DOHH2 (cell line): ENCODE data around the gene HSD17B11.

ENCODE experiments used
- H3F3A ChIP-seq: fragments of 200-600 bp; sonication (generic), shearing (Covaris generic); 2 replicates; pipeline ENCODE4 v1.6.0; 2016; ENCODE audit warnings: antibody characterized with exemption, mild to moderate bottlenecking; ENCODE audit not compliant: control insufficient read depth, insufficient read depth
- H3K27ac ChIP-seq: fragments of 200-600 bp; sonication (generic); 2 replicates; pipeline ENCODE4 v1.5.1; 2014; ENCODE audit warnings: low read depth, mild to moderate bottlenecking, low read length, moderate library complexity
- H3K27me3 ChIP-seq: fragments of 200-600 bp; sonication (generic); 2 replicates; pipeline ENCODE4 v1.6.1; 2014; ENCODE audit warnings: mild to moderate bottlenecking, low read length, mixed read lengths; ENCODE audit not compliant: control insufficient read depth
- H3K36me3 ChIP-seq: fragments of 200-600 bp; sonication (generic); 2 replicates; pipeline ENCODE4 v1.6.1; 2014; ENCODE audit warnings: mild to moderate bottlenecking, low read length, moderate library complexity, mixed read lengths; ENCODE audit not compliant: control insufficient read depth
- H3K4me1 ChIP-seq: fragments of 200-600 bp; sonication (generic); 2 replicates; pipeline ENCODE4 v1.6.1; 2014; ENCODE audit warnings: mild to moderate bottlenecking, low read length, mixed read lengths; ENCODE audit not compliant: control insufficient read depth
- H3K4me2 ChIP-seq: fragments of 200-600 bp; sonication (generic); 2 replicates; pipeline ENCODE4 v1.6.0; 2014; ENCODE audit warnings: mild to moderate bottlenecking, low read length, moderate library complexity
- H3K4me3 ChIP-seq: fragments of 200-600 bp; sonication (generic); 2 replicates; pipeline ENCODE4 v1.5.1; 2014; ENCODE audit warnings: mild to moderate bottlenecking, low read length, mixed read lengths
- H3K79me2 ChIP-seq: fragments of 200-600 bp; sonication (generic); 2 replicates; pipeline ENCODE4 v1.6.1; 2014; ENCODE audit warnings: mild to moderate bottlenecking, low read length, mixed read lengths; ENCODE audit not compliant: control insufficient read depth
- H3K9me2 ChIP-seq: fragments of 200-600 bp; sonication (generic); replicated peaks from 2 replicates; pipeline ENCODE4 v1.6.1; 2014; ENCODE audit warnings: mild to moderate bottlenecking, low read length, mixed read lengths; ENCODE audit not compliant: control insufficient read depth
- H3K9me3 ChIP-seq: fragments of 200-600 bp; sonication (generic); 2 replicates; pipeline ENCODE4 v1.6.1; 2014; ENCODE audit warnings: antibody characterized with exemption, low read length, mixed read lengths; ENCODE audit not compliant: control insufficient read depth, insufficient read depth
- H4K20me1 ChIP-seq: fragments of 200-600 bp; sonication (generic); 2 replicates; pipeline ENCODE4 v1.6.0; 2014; ENCODE audit warnings: low read depth, mild to moderate bottlenecking, antibody characterized with exemption, low read length, moderate library complexity; ENCODE audit not compliant: control insufficient read depth, insufficient read depth
- CTCF ChIP-seq: fragments of 200-600 bp; sonication (generic); IDR thresholded peaks from one replicate; pipeline ENCODE4 v1.5.1; 2014; ENCODE audit warnings: antibody characterized with exemption, mild to moderate bottlenecking, low read depth, low read length; ENCODE audit not compliant: poor library complexity, severe bottlenecking
- EZH2phosphoT487 ChIP-seq: fragments of 200-600 bp; sonication (generic); IDR thresholded peaks from 2 replicates; pipeline ENCODE4 v1.6.1; 2017; ENCODE audit warnings: borderline replicate concordance, mild to moderate bottlenecking, antibody characterized with exemption, low read length, moderate library complexity, mixed read lengths

HSD17B11 gene

GRCh38 chr4:87366521-87367162 lies 24.3 kb downstream of the HSD17B11 start:
- no peaks in the 10 kb centered on the region for H3K9me3 ChIP-seq
- H3K79me2 ChIP-seq, result no peaks in the 10 kb centered on the region
- H3K36me3 ChIP-seq, result peaks cover 6% of the 10 kb centered on the region; the same call in 1 of the 2 replicates
- H3K27me3 ChIP-seq, result no peaks in the 10 kb centered on the region
- no peaks in the 10 kb centered on the region for H4K20me1 ChIP-seq
- H3F3A ChIP-seq, result no peaks in the 10 kb centered on the region
- no peak overlapping the region for H3K4me2 ChIP-seq
- TF ChIP-seq CTCF, result no peak
- no peak for TF ChIP-seq EZH2phosphoT487
- H3K9me2 ChIP-seq, result no peaks in the 10 kb centered on the region
- H3K27ac ChIP-seq, result no peak overlapping the region
- H3K4me3 ChIP-seq, result no peak overlapping the region
- H3K4me1 ChIP-seq, result no peaks in the 10 kb centered on the region

GRCh38 chr4:87365348-87365747 lies 25.6 kb downstream of the HSD17B11 start:
- Histone ChIP-seq H3K9me3 (no peaks in the 10 kb centered on the region), H3K79me2 (no peaks in the 10 kb centered on the region), H3K9me2 (no peaks in the 10 kb centered on the region), H3F3A (no peaks in the 10 kb centered on the region), H4K20me1 (no peaks in the 10 kb centered on the region), H3K36me3 (no peaks in the 10 kb centered on the region), H3K27ac (no peak overlapping the region), H3K27me3 (no peaks in the 10 kb centered on the region), H3K4me3 (no peak overlapping the region), H3K4me1 (no peaks in the 10 kb centered on the region), H3K4me2 (no peak overlapping the region)
- no peak for TF ChIP-seq EZH2phosphoT487
- no peak for TF ChIP-seq CTCF

GRCh38 chr4:87363552-87363951 lies 27.4 kb downstream of the HSD17B11 start:
- Histone ChIP-seq H3K27me3 (no peaks in the 10 kb centered on the region), H3K36me3 (no peaks in the 10 kb centered on the region), H3K4me2 (no peak overlapping the region), H3K9me3 (no peaks in the 10 kb centered on the region), H3K4me3 (no peak overlapping the region), H3K4me1 (no peaks in the 10 kb centered on the region), H3K79me2 (no peaks in the 10 kb centered on the region), H3K27ac (no peak overlapping the region), H3F3A (no peaks in the 10 kb centered on the region), H3K9me2 (no peaks in the 10 kb centered on the region), H4K20me1 (no peaks in the 10 kb centered on the region)
- TF ChIP-seq EZH2phosphoT487, result no peak
- TF ChIP-seq CTCF, result no peak
